HG02759 (cell line): ENCODE results near the gene GABRP.
A peak's percentile ranks its signal among the peaks of the same experiment; 100 is the strongest.
"Not testable (repeated sequence)": the region's sequence is repeated elsewhere in the genome, so short reads cannot be mapped to it uniquely, and the experiment has no call there.

Experiments used
- ATAC-seq: cut with Tn5 transposase; IDR thresholded peaks from one replicate; pipeline ENCODE4 v1.9.1; 2021; ENCODE audit warnings: mild to moderate bottlenecking, moderate library complexity; ENCODE audit not compliant: unreplicated experiment

GABRP gene

DNA sequence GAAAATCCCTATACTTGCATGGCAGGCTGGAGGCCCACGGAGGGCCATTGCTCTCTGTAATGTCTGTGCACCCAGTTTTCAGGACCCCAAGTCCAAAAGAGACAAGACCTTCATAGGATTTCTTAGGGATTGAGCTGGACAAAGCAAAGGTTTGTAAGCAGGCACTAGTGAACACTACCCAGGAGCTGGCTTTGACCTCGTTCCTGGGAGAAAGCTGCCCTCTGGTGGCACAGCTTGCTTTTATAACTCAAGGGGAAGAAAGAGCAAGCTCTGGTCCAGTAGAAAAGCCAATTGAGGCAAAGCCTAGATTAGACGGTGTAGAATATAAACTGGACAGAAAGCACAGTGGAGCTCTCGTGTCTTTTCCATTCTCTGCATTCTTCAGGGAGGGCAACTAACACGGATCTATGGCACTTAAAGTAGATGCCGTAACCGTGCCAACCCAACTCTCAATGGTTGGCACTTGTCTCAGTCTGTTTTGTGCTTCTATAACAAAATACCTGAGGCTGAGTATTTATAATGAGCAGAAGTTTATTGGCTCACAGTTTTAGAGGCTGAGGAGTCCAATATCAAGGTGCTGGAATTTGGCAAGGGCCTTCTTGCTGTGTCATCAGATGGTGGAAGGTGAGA is 7.9 kb downstream of the GABRP start:
- ATAC-seq, result peak; percentile 82

DNA sequence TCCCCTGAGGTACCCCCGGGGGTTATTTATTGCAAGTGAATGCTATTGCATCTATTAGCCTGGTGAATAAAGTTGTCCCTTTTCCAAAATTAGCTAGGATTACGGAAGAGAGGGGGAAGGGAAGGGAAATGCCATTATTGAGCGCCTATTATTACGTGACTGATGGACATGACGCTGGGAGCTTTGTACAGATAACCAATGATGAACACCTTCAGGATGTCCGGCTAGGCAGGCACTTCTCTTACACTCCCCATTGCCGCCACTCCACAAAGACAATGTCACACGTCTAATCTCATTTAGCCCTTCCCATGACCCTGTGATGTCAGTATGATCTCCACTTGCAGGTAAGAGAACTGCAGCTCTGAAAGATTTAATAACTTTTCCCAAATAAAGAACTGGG is 9.4 kb downstream of the GABRP start:
- ATAC-seq, result no peak

DNA sequence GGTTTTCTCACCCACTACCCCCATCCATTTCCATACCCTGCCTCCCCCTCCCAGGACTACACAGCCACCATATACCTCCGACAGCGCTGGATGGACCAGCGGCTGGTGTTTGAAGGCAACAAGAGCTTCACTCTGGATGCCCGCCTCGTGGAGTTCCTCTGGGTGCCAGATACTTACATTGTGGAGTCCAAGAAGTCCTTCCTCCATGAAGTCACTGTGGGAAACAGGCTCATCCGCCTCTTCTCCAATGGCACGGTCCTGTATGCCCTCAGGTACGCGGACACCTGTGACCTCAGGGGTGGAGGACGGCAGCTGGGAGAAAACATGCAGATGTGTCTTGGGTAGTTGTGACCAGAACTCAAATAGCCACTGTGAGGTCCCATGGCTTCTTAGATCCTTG is 11.6 kb downstream of the GABRP start:
- no peak for ATAC-seq

GRCh38 chr5:170805666-170806065 is 22.1 kb downstream of the GABRP start:
- ATAC-seq, result no peak

DNA sequence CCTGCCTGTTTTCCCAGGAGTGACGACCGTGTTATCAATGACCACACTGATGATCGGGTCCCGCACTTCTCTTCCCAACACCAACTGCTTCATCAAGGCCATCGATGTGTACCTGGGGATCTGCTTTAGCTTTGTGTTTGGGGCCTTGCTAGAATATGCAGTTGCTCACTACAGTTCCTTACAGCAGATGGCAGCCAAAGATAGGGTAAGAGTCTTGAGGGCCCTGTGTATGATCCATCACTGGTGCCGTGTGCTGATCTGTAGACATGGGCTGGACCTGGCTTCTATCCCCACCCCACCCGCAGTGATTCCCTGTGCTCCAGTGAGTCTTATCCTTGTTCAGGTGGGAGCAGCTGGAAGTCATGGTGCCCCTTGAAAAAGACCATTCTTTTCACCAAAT is 26.0 kb downstream of the GABRP start:
- ATAC-seq, result no peak

- ATAC-seq, result no peak
Measured at GRCh38 chr5:170811719-170812118, 28.2 kb downstream of the GABRP start.

GRCh38 chr5:170813231-170813630 is 29.7 kb downstream of the GABRP start:
- no peak for ATAC-seq

- ATAC-seq, result no peak
Measured at GRCh38 chr5:170817195-170817594, 33.7 kb downstream of the GABRP start.

DNA sequence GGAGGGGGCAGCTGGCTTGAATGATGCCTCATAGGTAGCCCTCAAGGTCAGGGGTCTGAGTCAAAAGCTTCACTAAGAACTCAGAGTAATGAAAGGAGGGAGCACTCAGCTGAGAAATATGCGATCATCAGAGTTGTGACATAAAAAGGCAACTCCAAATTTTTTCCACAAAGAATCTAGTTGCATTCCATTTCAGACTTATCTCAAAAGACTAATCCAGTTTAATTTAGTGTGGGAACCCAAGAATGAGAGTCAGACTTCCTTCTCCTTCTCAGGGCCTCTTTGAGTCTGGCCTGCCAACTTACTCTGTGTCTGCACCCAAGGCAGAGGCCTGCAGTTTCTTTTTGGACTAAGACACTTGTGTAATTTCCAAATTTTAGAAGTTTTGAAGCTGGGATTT is 34.7 kb downstream of the GABRP start:
- ATAC-seq, result no peak

DNA sequence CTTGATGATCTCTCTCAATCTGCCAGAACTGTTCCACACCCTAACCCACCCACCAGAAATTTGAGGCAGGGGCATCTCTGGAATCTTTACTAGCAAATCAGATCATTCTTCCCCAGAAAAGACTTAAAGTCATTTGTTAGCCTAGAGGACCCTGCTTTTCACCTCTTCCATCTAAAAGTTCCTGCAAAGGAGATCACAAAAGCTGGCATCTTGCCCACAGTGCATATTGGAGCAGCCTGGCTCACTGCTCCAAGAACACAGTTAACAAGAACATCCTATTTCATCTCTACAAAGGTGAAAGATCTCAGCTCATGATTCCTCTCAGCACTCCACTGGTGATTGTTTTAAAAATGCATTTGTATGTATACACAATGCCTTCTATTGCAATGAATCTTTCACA is 36.3 kb downstream of the GABRP start:
- no peak for ATAC-seq

DNA sequence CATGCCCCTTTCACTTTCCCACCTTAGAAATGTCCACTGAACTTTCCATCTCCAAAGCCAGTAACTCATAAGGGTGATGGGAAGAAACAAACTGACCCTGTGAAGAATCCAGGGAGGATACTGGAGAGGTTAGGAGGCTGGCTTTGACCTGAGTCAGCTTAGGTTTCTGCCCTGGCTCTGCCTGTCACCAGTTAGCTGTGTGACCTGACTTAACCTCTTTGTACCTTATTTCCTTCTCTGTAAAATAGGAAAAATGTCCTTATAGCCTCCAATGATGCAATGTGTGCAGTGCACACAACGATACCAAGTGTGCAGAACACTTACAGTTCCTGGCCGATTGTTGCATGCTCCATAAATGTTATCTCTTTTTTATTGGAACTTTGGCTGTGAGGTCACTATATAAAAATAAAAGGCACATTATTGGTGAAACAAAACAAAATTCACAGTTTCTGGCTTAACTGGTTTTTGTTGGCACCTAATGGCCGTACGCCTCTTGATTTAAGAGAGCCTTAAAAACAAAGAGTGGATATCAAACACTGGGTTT is 37.8 kb downstream of the GABRP start:
- ATAC-seq, result no peak

DNA sequence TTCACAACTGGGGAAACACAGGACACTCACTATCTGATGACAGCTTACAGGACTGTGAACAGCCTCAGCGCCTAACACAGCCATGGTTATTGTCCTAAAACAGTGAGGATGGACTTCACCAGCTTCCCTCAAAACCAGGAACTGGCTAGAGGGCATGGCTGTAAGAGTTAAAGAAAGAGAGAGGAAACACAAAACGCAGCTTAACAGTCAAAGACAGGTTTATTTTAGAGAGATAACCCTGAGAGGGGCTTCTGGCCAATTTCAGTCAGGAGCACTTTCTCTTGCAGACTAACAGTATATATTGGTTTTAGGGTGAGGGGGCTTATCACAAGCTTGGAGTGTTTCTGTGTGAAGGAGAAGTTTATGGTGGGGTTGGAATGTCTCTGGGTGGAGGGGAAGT is 42.6 kb downstream of the GABRP start:
- no peak for ATAC-seq

- ATAC-seq, result no peak
Measured at GRCh38 chr5:170832241-170832640, 48.7 kb downstream of the GABRP start.

- ATAC-seq, result not testable (repeated sequence)
Measured at GRCh38 chr5:170833981-170834380, 50.5 kb downstream of the GABRP start.

GRCh38 chr5:170836226-170836625 is 52.7 kb downstream of the GABRP start:
- ATAC-seq, result no peak

- ATAC-seq, result no peak
Measured at GRCh38 chr5:170843870-170844269, 60.3 kb downstream of the GABRP start.

DNA sequence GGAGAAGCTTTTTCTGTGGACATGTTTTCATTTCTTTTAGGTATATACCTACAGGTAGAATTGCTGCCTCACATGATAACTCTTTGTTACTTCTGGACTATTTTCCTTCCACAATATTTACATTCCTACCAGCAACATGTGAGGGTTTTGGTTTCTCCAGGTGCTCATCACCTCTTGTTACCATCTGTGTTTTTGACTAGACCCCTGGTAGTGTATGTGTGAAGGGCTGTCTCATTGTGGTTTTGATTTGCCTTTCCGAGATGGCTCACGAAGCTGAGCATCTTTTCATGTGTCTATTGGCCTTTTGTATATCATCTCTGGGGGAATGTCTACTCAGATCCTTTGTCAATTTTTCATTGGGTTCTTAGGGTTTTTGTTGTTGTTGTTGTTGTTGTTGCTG is 61.1 kb downstream of the GABRP start:
- no peak for ATAC-seq

GRCh38 chr5:170846416-170846815 is 62.9 kb downstream of the GABRP start:
- no peak for ATAC-seq

DNA sequence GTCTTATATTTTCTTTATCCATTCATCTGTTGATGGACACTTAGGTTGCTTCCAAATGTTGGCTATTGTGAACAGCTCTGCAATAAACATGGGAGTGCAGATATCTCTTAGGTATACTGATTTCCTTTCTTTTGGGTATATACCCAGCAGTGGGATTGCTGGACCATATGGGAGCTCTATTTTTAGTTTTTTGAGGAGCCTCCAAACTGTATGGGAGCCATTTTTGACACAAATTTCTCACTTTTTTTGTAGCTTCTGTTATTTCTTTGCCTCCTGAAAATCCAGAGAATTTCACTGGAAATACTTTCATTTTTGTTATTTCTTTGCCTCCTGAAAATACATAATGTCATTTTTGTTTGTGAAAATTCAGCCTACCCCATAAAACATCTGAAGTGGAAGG is 63.3 kb downstream of the GABRP start:
- no peak for ATAC-seq

DNA sequence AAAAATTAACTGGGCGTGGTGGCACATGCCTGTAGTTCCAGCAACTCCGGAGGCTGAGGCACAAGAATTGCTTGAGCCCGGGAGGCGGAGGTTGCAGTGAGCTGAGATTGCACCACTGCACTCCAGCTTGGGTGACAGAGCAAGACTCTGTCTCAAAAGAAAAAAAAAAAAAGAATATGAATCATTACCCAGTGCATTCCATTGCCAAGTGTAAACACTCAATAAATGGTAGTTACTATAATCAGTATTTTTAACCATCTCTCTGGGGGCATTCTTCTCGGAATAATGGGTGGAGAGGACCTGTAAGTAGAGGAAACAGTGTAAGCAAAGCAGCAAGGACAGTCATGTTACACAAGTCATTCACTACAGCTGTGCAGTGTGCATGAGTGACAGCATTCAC is 64.5 kb downstream of the GABRP start:
- ATAC-seq, result no peak

DNA sequence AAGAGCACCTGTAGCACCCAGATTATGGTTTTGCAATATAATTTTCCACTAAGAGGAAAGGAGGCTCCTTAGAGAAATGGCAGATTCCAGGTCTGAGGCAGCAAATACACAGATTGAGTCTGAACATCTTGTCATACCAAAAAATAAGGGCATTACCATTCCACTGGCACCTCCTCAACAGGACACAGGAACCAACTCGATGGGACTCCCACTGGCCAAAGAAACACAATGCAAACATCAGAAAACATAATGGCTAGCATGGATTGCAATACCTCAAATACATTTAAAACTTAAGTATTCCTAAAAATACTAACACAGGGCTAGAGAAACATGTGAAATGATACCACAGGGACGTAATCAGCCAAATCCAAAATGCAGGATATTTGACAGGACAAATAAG is 65.8 kb downstream of the GABRP start:
- ATAC-seq, result no peak

DNA sequence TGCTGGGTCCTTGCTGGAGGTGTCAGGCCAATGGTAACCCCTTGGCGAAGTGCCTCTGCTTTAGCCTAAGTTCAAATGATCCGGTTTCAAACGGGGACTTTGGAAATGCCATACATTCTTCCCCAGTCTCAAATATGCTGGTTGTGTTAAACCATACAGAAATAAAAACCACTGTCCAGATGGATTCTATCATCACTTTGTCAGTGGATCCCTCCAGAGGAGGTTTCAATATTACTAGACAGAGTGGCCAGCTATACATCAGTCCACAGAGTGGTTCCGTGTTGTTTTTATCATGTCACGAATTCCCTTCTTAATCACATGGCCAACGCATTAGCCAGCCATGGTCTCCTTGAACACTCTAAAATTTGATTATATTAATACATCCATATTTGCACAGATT is 71.0 kb downstream of the GABRP start:
- no peak for ATAC-seq

DNA sequence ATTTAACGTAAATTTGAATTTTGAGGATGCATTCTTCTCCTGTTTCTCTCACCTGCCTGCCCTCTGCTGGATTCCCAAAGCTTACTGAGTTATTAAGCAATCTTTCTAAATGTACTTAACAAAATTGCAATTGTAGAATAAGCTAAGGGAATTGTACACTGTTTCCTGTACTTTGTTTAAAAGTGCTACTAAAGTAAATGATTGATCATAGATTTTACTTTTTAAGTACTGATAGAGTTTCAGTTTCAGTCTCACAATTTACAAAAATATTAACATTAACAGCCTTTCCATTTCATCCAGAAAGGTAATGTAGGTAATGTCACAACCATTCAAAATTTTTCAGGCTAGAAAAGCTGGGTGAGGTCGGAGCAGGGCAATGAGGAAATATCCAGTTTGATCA is 73.5 kb downstream of the GABRP start:
- ATAC-seq, result no peak
